A549 treated with DMSO at 1 μM for 4 hours (cell line): Measurements from ENCODE around the gene EAF1. TPM values are rescaled to one million over a fixed set of nuclear protein-coding genes. Genes with fewer than 3 reads are reported as not detected.

Source experiments
- total RNA-seq: library from RNA; stranded (reverse); fragments of 200-300 nt; extraction: Qiagen RNA extraction; gene quantifications from 5 replicates; pipeline ENCODE4 v1.2.3, GENCODE V29; 2022; ENCODE audit warnings: low read depth

EAF1 gene
- 15.7 to 18.8 TPM (median 17.2 TPM) in 5 replicates for total RNA-seq

DNA sequence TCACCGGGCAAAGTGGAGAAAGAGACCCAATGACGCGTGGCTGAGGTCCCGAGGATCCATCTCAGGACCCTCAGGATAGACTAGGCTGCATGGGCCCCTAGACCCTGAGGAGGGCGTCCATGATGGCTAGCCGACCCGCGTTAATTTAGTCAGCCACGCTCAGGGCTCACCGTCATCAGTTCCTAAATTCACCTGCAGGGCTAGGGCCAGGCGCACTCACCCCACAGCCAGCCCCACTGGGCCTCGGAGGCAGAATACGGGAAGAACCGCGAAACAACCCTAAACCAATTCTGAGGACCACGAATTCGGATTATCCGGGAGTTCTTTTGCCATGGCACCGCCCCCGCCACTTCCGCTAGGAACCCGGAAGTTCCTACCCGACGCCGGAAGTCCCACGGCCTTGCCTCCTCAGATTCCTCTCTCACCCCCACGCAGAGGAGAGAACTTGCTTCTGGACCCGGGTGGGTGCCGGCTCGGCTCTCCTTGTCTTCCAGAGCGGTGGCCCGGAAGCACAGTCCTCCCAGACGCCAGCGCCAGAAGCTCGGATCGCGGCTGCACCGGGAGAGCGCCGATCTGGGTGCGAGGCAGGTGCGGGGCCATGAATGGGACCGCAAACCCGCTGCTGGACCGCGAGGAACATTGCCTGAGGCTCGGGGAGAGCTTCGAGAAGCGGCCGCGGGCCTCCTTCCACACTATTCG, at the start of gene EAF1, which contains the start of gene METTL6:
Gene EAF1, plus strand, starts transcription at position 417 of the 699 bp plus-strand sequence. Its CDS starts 182 bp downstream, at position 599.
Gene METTL6, minus strand, starts transcription at position 363 of the 699 bp plus-strand sequence. CDS start 1,033 bp downstream, outside the sequence.

Other genes starting within 250 kb of the EAF1 start
- 20.6 to 25.5 TPM (median 22.2 TPM) in 5 replicates for gene CAPN7, start 221.4 kb upstream of the EAF1 start, total RNA-seq
- 19.0 to 23.4 TPM (median 22.1 TPM) in 5 replicates for gene SH3BP5, start 95.0 kb upstream of the EAF1 start, total RNA-seq
- gene METTL6, start 54 bp upstream of the EAF1 start, total RNA-seq, result 25.7 to 32.0 TPM (median 29.9 TPM) in 5 replicates
- gene COLQ, start 94.1 kb downstream of the EAF1 start, total RNA-seq, result 0.15 to 0.63 TPM (median 0.42 TPM) in 5 replicates
- 23.6 to 29.0 TPM (median 25.7 TPM) in 5 replicates for gene HACL1, start 174.0 kb downstream of the EAF1 start, total RNA-seq
- gene BTD, start 174.1 kb downstream of the EAF1 start, total RNA-seq, result 14.7 to 18.4 TPM (median 17.6 TPM) in 5 replicates